ENCODE results near the gene TRPC3. TPM values are rescaled to one million over a fixed set of nuclear protein-coding genes. Genes with fewer than 3 reads are reported as not detected.

TRPC3 gene
- total and polyA plus RNA-seq, 2 of the 8 experiments (the other 6 are each of a cell fraction or from before 2014, with no cell fraction given), result 0.37 to 0.41 TPM

DNA sequence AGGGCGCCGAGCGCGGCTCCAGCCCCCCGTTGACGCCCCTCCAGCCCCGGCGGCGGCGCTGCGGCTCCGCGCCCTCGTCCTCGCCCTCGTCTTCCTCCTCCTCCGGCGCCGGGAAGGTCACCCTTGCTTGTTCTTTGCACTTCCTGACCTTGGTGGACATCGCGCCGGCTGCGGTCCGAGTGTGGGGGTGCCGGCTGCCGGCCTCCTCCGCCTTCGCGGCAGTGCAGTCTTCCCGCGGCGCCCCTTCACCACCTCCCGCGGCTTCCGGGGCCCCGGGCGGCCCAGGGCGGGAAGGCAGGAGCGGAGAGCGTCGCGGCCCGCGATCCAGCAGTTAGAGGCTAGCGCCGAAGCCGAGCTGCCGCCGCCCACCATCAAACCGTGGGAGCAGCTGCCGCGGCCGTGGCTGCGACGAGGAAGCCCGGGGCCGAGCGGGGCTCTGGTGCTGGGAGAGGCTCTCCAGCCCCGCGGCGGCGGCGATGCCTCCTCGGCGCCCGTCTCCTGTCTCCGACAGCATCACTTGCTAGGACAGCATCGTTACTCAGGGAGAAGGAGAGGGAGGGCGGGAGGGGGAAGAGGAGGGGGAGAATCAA is at the start of gene TRPC3 (continued):
- TF ChIP-seq TAF7 (optimal IDR thresholded peaks at IDR 0.05; ENCODE audit: borderline replicate concordance, low read depth, low read length) (no peak), SIRT6 (IDR thresholded peaks at IDR 0.05; ENCODE audit: low read length) (no peak), SRF (IDR thresholded peaks at IDR 0.05; ENCODE audit: low read depth, low read length) (no peak), RBBP5 (IDR thresholded peaks at IDR 0.05; ENCODE audit: borderline replicate concordance, low read depth, low read length) (peak; percentile 67), NANOG (IDR thresholded peaks at IDR 0.05; ENCODE audit: insufficient read depth, low read depth, low read length, poor library complexity, severe bottlenecking) (no peak), CHD1 (IDR thresholded peaks at IDR 0.05; ENCODE audit: low read depth, low read length) (no peak)
